ENCODE data around the gene HTD2.

Gene HTD2

GRCh38 chr3:58326267-58326900 lies 20.1 kb downstream of the HTD2 start:
- TF ChIP-seq, protein P1, sequence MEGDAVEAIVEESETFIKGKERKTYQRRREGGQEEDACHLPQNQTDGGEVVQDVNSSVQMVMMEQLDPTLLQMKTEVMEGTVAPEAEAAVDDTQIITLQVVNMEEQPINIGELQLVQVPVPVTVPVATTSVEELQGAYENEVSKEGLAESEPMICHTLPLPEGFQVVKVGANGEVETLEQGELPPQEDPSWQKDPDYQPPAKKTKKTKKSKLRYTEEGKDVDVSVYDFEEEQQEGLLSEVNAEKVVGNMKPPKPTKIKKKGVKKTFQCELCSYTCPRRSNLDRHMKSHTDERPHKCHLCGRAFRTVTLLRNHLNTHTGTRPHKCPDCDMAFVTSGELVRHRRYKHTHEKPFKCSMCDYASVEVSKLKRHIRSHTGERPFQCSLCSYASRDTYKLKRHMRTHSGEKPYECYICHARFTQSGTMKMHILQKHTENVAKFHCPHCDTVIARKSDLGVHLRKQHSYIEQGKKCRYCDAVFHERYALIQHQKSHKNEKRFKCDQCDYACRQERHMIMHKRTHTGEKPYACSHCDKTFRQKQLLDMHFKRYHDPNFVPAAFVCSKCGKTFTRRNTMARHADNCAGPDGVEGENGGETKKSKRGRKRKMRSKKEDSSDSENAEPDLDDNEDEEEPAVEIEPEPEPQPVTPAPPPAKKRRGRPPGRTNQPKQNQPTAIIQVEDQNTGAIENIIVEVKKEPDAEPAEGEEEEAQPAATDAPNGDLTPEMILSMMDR (conservative IDR thresholded peaks at IDR 0.05): no peak
- H3K27ac ChIP-seq: no peak overlapping the region

DNA sequence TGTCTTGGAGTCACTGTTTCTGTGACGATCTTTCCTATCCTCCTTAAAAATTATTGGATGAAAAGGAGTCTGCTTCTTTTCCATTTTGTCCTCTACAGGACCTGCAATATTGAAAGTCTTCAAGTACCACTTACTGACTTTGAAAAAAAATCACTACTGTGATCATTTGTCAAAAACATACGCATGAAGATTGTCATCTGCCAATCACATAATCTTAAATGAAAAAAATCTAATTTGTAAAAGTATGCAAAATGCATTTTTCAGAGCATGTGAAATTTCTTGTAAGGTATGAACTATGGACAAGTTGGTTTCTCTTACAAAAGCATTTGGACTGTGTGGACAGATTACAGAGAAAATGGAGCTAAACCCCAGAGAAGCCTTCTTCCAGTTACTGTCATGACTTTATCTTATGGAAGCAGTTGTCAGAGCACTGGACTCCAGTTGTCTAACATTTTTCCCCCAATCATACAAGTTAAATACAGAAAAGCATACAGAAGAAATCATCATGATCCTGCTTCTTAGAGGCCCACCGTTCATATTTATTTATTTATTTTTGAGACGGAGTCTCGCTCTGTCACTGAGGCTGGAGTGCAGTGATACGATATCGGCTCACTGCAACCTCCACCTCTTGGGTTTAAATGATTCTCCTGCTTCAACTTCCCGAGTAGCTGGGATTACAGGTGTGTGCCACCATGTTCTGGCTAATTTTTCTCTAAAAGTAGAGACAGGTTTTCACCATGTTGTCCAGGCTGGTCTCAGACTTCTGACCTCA lies 23.0 kb downstream of the HTD2 start:
- no peak overlapping the region for H3K27ac ChIP-seq
- TF ChIP-seq, protein P1 (conservative IDR thresholded peaks at IDR 0.05): no peak

- TF ChIP-seq, protein P1 (conservative IDR thresholded peaks at IDR 0.05): no peak
- H3K27ac ChIP-seq: no peak overlapping the region
These were observed 23.6 kb downstream of the HTD2 start for GRCh38 chr3:58329922-58330413.

- H3K27ac ChIP-seq: no peak overlapping the region
- TF ChIP-seq, protein P1 (conservative IDR thresholded peaks at IDR 0.05): no peak
These were observed 25.4 kb downstream of the HTD2 start for GRCh38 chr3:58331593-58332152.

DNA sequence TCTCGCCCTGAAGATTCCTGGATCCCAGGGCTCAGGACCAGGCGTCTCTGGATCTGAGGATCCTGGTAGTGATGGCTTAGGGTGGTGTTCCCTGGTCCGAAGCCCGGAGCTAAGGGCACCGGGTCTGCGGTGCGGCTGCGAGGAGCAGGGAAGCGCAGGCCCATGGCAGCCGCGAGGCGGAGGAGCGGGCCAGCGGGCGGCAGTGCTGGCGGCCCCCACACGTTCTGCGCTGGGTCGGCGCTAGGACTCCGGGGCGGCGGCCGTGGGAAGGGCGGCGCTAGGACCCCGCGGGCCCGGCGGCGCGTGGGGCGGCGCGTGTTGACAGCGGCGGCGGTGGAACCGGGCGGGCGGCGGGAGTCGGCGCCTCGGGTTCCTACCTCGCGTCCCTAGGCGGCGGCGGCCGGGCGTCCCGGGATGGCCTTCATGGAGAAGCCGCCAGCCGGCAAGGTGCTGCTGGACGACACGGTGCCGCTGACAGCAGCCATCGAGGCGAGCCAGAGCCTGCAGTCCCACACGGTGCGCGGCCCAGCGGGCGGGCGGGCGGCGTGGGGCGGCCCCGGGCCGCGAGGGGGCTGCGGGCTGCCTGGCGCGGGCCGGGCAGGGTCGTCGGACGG lies 26.4 kb downstream of the HTD2 start, which contains the start of gene PXK:
TSS of gene PXK (plus strand) at position 318 of the 614 bp plus-strand sequence. CDS start at position 415, 97 bp downstream.
- peak within 1 kb of the TSS; percentile 84 for H3K27ac ChIP-seq
- TF ChIP-seq, protein P1 (conservative IDR thresholded peaks at IDR 0.05): no peak; the same call in 1 of the 2 replicates

GRCh38 chr3:58333206-58334012 lies 27.1 kb downstream of the HTD2 start:
- TF ChIP-seq, protein P1 (conservative IDR thresholded peaks at IDR 0.05): no peak; the same call in none of the 2 replicates
- H3K27ac ChIP-seq: peak overlapping the region; percentile 84

All from VCaP (cell line).